ENCODE data around the gene TRIM54.
"Not testable (repeated sequence)": the region's sequence is repeated elsewhere in the genome, so short reads cannot be mapped to it uniquely, and the experiment has no call there.

Gene TRIM54

GRCh38 chr2:27336173-27336572, 53.9 kb downstream of the TRIM54 start:
- no peak for DNase-seq (ENCODE audit: low read depth in 1 of 2, low spot score in 1 of 2)
- TF ChIP-seq JUND (IDR thresholded peaks at IDR 0.05; ENCODE audit: low read depth) = no peak
- in situ Hi-C loops (cut with HindIII; ENCODE audit: low pct_unique_long_range_greater_than_20kb, low sequenced_read_pairs) = no loop called here

GRCh38 chr2:27347641-27348040, 65.4 kb downstream of the TRIM54 start:
- in situ Hi-C loops (cut with HindIII; ENCODE audit: low pct_unique_long_range_greater_than_20kb, low sequenced_read_pairs) = no loop called here
- DNase-seq (ENCODE audit: low read depth in 1 of 2, low spot score in 1 of 2) = no peak
- TF ChIP-seq JUND (IDR thresholded peaks at IDR 0.05; ENCODE audit: low read depth) = no peak

DNA sequence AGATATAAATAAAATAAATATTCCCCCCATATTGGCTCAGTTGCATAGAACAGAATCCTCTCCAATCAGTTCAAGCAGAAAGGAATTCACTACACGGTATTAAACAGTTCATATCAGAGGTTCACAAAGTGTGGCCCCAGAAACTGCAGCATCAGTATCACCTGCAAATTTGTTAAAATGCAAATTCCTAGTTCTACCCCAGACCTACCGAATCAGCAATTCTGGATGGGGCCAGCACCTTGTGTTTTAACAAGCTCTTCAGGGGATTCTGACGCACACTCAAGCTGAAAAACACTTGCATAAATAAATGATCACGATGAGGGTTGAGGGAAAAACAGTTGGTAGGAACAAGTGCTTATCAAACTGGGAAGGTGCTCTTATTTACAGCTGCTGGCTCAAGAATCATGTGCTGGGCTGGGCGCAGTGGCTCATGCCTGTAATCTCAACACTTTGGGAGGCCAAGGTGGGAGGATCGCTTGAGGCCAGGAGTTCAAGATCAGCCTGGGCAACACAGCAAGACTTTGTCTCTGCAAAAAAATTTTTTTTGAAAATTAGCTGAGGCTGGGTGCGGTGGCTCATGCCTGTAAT, 68.0 kb downstream of the TRIM54 start:
- DNase-seq (ENCODE audit: low read depth in 1 of 2, low spot score in 1 of 2) = no peak
- TF ChIP-seq JUND (IDR thresholded peaks at IDR 0.05; ENCODE audit: low read depth) = no peak
- in situ Hi-C loops (cut with HindIII; ENCODE audit: low pct_unique_long_range_greater_than_20kb, low sequenced_read_pairs) = no loop called here

DNA sequence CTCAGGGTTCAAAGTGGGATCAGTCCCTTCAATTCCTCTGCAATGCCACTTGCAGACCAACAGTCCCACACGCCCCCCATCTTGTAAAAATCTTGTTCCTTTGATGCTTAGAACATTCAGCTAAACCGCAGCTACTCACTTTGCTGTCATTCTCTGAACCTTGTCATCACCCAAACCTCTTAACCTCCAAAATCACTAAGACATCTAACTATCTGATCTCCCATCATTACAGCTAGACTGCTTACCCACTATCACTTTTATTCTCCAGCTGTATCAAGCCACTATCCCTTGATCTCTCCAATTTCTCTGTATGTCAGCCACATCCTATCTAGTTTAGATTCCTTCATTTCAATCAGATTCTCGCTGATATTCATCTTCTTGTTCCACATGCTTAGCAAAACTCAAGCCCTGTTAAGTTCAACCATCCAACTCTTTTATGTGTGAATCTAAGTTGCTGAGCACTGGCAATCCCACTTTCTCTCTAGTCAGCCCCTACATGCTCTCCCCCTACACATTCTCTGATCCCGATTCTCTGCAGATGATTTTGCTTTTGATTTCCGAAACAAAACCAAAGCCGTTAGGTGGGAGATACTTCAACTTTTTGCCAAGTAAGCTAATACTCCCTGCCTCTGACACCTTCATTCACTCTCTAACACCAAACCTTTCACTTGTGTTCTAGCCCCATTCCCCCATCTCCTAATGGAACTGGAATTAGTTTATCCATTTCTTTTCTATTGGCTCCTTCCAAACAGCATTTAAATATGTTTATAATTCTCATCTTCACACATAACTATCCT, 69.8 kb downstream of the TRIM54 start:
- DNase-seq (ENCODE audit: low read depth in 1 of 2, low spot score in 1 of 2) = no peak
- in situ Hi-C loops (cut with HindIII; ENCODE audit: low pct_unique_long_range_greater_than_20kb, low sequenced_read_pairs) = no loop called here
- TF ChIP-seq JUND (IDR thresholded peaks at IDR 0.05; ENCODE audit: low read depth) = no peak

GRCh38 chr2:27353386-27353761, 71.1 kb downstream of the TRIM54 start:
- DNase-seq (ENCODE audit: low read depth in 1 of 2, low spot score in 1 of 2); in situ Hi-C loops (cut with HindIII; ENCODE audit: low pct_unique_long_range_greater_than_20kb, low sequenced_read_pairs): not testable (repeated sequence)

GRCh38 chr2:27353762-27354596, 71.8 kb downstream of the TRIM54 start:
- in situ Hi-C loops (cut with HindIII; ENCODE audit: low pct_unique_long_range_greater_than_20kb, low sequenced_read_pairs) = no loop called here
- DNase-seq (ENCODE audit: low read depth in 1 of 2, low spot score in 1 of 2) = peak in 1 of 2 experiments; percentile 11
- TF ChIP-seq JUND (IDR thresholded peaks at IDR 0.05; ENCODE audit: low read depth) = no peak

DNA sequence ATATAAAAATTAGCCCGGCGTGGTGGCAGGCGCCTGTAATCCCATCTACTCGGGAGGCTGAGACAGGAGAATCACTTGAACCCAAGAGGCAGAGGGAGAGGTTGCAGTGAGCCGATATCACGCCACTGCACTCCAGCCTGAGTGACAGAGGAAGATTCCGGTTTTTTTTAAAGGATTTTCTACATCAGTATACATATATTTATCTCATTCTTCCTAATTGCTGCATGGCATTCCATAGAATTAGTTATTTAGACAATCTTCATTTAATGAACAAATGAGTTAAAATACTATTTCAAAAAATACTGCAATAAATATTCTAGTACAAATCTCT, 72.3 kb downstream of the TRIM54 start:
- no peak for TF ChIP-seq JUND (IDR thresholded peaks at IDR 0.05; ENCODE audit: low read depth)
- no peak for DNase-seq (ENCODE audit: low read depth in 1 of 2, low spot score in 1 of 2)
- in situ Hi-C loops (cut with HindIII; ENCODE audit: low pct_unique_long_range_greater_than_20kb, low sequenced_read_pairs) = no loop called here

DNA sequence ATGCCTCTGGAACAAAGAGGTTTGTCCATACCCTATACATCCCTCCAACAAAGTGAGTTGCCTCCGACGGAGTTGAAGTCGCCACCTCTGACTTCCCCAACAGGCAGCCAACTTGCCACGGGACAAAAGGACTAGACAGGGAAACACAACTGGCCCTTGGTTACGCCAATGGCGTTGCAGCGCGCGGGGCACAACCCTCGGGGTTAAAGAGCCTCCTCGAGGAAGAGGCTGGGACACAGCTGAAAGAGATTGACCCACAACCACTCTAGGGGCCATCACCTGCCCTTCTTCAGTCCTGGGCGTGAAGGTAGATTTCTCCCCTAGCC, 73.8 kb downstream of the TRIM54 start:
- no peak for TF ChIP-seq JUND (IDR thresholded peaks at IDR 0.05; ENCODE audit: low read depth)
- peak in 1 of 2 experiments; percentile 57 for DNase-seq (ENCODE audit: low read depth in 1 of 2, low spot score in 1 of 2)
- in situ Hi-C loops (cut with HindIII; ENCODE audit: low pct_unique_long_range_greater_than_20kb, low sequenced_read_pairs) = no loop called here

- DNase-seq (ENCODE audit: low read depth in 1 of 2, low spot score in 1 of 2) = peak; percentile 68 to 97
- no peak for TF ChIP-seq JUND (IDR thresholded peaks at IDR 0.05; ENCODE audit: low read depth)
- in situ Hi-C loops (cut with HindIII; ENCODE audit: low pct_unique_long_range_greater_than_20kb, low sequenced_read_pairs) = no loop called here
Measured at GRCh38 chr2:27356382-27357181, 74.4 kb downstream of the TRIM54 start, which contains the start of gene GTF3C2. Gene GTF3C2 (minus strand): TSS chr2:27356764. CDS start chr2:27343554, 13,210 bp downstream.
